Measurements from ENCODE around the gene XPR1. TPM values are rescaled to one million over a fixed set of nuclear protein-coding genes. Genes with fewer than 3 reads are reported as not detected.

Gene XPR1
- total RNA-seq, 2 experiments from 2014 or later: 17.6 to 21.9 TPM

DNA sequence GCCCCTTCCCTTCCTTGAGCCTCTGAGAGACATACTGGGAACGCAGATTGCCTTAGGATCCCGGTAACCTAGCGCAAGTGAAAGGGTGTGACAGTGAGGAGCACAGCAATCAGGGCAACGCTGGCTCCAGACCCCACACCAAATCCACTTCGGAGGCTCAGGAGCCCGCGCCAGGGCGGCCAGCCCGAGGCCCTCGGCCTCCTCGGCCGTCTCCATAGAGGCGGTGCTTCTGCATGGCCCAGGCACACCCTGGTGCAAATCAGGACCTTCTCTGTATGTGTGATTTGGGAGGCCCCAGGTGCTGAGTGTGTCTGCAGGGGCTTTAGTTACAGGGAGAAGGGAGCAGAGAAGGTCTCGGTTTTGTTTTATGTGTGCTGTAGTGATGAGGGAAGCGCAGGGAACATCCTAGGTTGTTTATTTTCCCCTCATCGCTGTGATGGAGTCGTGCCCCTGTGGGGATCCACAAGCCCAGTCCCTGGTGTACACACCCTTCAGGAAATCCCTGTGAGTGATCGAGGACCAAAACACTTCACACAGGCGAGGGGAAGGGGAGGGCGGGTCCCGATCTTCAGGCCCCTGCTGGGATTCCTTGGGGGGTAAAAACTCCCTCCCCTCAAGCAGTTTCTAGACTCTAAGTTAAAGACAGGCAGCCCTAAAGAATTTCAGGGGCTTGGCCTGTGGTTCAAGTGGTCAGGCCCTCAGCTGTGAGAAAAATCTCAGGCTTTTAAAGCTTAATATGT, 290.2 kb downstream of the XPR1 start:
- Mint-ChIP-seq H3K4me1 (no peaks in the 10 kb centered on the region), H3K27me3 (peaks cover 7% of the 10 kb centered on the region), H3K36me3 (no peaks in the 10 kb centered on the region), H3K4me3 (no peak overlapping the region), H3K9me3 (ENCODE audit: low read depth) (no peaks in the 10 kb centered on the region), H3K27ac (no peak overlapping the region)
- no peak for DNase-seq
- CTCF ChIA-PET: no interaction called here
- ATAC-seq: no peak

DNA sequence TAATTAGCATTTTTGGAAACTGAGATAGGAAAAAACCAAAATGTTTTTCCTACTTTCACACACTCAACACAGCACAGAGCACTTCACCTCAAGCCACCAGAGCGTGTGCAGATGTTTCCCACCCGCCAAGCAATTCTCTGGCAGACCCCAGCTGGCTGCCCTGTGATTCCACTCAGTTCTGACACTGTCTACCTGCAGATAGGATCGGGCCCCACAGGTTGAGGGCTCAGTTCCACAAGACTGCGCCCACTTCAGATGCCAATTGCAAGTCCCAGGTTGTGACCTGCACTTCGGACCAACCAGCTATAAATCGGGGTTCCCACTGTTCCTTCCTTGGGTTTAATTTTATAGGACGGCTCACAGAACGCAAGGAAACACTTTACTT, 290.8 kb downstream of the XPR1 start:
- peaks cover 7% of the 10 kb centered on the region for H3K27me3 Mint-ChIP-seq
- no peak overlapping the region for H3K27ac Mint-ChIP-seq
- CTCF ChIA-PET: interaction anchor here (1.0 kb wide), 1 partner anchor 22 kb away, joined by 4 read pairs; no protein-coding TSS in a partner anchor

DNA sequence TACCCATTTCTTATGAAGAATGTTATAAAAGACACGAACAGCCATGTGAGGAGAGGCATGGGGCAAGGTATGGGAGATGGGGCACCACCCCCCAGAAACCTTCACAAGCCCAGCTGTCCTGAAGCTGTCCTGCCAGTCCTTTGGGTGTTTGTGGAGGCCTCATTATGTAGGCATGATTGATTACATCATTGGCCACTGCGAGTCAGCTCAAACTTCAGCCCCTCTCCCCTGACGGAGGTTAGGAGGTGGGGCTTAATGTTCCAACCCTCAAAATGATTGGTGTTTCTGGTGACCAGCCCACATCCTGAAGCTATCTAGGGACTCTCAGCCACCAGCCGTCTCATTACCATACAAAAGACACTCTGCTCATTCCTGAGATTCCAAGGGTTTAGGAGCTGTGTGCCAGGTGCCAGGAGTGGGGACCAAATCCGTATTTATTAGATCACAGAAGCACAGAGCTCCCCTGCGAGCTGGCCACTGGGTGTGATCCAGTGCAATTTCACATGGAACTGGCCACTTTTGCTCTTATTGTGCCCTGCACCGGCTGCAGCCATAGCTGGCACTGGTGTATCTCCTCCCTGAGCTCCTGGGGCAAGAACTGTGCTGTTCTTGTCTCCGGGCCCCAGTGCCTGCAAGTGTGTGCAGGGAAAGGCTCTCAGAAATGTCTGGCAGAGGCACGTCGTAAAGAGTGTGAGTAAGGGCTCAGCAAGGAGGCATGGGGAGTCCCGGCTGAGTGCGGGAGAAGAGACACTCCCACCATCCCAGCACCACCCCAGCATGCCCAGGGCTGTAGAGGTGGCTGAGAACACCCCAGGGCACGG, 291.4 kb downstream of the XPR1 start:
- Mint-ChIP-seq H3K9me3 (ENCODE audit: low read depth) (no peaks in the 10 kb centered on the region), H3K4me3 (no peak overlapping the region), H3K36me3 (no peaks in the 10 kb centered on the region), H3K4me1 (no peaks in the 10 kb centered on the region), H3K27me3 (peaks cover 7% of the 10 kb centered on the region), H3K27ac (no peak overlapping the region)
- no peak for DNase-seq
- CTCF ChIA-PET: interaction anchor here (1.0 kb wide), 1 partner anchor 23 kb away, joined by 4 read pairs; no protein-coding TSS in a partner anchor
- ATAC-seq: no peak

More for the DNA sequence above, 290.8 kb downstream of the XPR1 start:
- no peaks in the 10 kb centered on the region for H3K9me3 Mint-ChIP-seq (ENCODE audit: low read depth)
- H3K4me3 Mint-ChIP-seq: no peak overlapping the region
- no peaks in the 10 kb centered on the region for H3K4me1 Mint-ChIP-seq
- DNase-seq (no peak), ATAC-seq (no peak)
- no peaks in the 10 kb centered on the region for H3K36me3 Mint-ChIP-seq

DNA sequence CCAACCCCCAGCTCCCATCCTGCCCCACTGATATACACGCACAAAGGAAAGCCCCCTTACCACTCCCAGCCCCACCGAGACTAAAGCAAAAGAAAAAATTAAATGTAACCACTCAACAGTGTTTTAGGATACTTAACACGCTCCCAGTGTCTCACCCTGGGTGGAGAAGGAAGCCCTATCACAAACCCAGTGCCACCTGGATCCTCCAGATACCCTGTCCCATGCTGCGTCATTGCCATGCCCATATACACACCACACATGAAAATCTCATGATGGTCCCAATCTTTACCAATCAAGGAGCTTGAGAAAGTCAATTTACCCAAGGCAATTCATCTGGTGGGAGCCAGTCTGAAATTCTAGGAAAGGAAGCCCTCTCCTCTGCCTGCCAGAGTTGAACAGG, 292.1 kb downstream of the XPR1 start:
- Mint-ChIP-seq H3K4me1 (no peaks in the 10 kb centered on the region), H3K4me3 (no peak overlapping the region), H3K9me3 (ENCODE audit: low read depth) (no peaks in the 10 kb centered on the region), H3K27ac (no peak overlapping the region), H3K27me3 (peaks cover 7% of the 10 kb centered on the region), H3K36me3 (no peaks in the 10 kb centered on the region)
- ATAC-seq (no peak), DNase-seq (no peak)
- CTCF ChIA-PET: no interaction called here

DNA sequence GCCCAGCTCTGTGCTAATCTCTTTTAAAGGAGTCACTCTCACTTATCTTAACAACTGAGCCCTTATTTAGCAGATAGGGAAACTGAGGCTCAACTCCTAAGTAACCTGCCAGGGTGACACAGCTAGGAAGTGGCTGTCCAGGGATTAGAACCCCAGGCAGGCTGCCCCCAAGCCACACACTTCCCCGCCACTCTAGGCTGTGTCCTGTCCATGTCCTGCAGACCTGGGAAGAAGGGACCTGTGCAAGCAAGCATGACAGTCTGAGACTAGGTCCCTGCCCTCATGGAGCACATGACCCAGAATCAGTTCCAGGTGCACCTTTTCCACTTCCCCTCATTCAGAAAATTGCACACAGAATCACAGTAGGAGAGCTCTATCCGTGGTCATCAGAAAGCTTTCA, 293.1 kb downstream of the XPR1 start:
- Mint-ChIP-seq H3K27me3 (peaks cover 7% of the 10 kb centered on the region), H3K4me3 (no peak overlapping the region), H3K27ac (no peak overlapping the region), H3K4me1 (no peaks in the 10 kb centered on the region), H3K36me3 (no peaks in the 10 kb centered on the region), H3K9me3 (ENCODE audit: low read depth) (no peaks in the 10 kb centered on the region)
- no peak for ATAC-seq
- no peak for DNase-seq
- CTCF ChIA-PET: interaction anchor here (1.3 to 1.4 kb wide), 2 partner anchors 43 to 217 kb away, joined by 4 to 5 read pairs; no protein-coding TSS in a partner anchor

DNA sequence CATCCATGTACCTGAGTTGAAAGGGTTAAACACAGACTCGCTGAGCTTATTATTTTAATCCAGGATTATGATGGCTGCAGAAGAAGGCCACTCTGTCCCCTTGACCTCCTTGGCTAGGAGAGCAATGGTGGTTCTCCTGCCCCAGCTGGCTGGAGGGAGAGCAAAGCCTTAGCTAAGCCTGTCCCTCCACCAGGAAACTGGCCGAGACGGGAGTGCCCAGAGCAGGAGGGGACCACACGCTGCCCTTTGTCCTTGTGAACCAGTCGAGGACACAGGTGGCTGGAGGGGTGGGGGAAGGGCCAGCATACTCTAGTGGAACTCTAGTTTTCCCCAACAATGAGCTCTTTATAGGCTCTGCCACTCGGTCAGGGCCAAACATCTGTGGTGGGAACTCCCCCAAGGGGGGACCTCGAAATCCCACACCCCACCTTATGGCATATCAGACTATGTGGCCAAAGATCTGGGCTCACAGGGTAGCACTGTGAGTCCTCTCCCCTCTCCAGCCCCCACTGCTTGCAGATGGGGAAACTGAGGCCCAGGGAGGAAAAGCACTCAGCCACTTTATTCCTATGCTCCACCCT, 293.7 kb downstream of the XPR1 start:
- ATAC-seq: no peak
- Mint-ChIP-seq H3K4me1 (no peaks in the 10 kb centered on the region), H3K4me3 (no peak overlapping the region), H3K36me3 (no peaks in the 10 kb centered on the region), H3K27me3 (peaks cover 7% of the 10 kb centered on the region), H3K9me3 (ENCODE audit: low read depth) (no peaks in the 10 kb centered on the region), H3K27ac (no peak overlapping the region)
- CTCF ChIA-PET: interaction anchor here (1.3 to 1.4 kb wide), 2 partner anchors 44 to 216 kb away, joined by 4 to 5 read pairs; no protein-coding TSS in a partner anchor
- no peak for DNase-seq

DNA sequence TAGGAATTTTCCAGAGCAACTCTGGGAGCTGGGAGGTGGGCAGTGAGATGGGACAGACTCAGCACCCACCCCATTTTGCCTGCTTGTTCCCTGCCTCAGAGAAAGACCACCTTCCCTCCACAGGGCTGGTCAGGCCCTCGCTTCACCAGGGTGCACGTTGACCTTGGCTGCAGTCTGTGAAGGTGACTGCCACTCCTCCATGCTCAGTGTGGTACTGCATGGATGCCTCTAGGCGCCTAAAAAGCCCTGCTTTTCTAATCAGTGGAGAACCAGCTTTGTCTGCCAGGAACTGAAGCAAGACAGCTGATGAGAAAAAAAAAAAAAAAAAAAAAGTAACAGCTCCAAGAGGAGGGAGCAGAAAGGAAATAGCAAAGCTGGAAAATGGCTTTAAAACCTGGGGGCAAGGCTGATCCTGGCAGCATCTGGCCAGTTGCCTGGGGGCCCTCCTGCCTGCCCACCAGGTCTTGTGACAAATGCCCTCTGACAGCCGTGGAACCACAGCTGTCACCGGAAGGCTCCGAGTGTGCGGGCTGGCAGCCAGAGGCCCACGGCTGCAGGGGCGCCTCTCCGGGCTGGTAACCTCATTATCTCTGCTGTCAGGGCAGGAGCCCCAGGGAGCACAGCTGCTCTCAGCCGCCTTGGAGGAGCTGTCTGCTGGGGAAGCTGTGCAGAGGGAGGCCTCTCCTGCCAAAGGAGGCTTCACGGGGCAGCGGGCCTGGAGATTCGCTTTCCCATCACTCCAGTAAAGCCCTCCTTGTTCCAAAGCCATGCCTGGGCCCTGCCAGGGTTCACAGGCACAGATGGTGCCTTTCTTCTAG, 294.6 kb downstream of the XPR1 start:
- ATAC-seq (no peak), DNase-seq (no peak)
- Mint-ChIP-seq H3K27ac (no peak overlapping the region), H3K36me3 (no peaks in the 10 kb centered on the region), H3K27me3 (peaks cover 7% of the 10 kb centered on the region), H3K4me1 (no peaks in the 10 kb centered on the region), H3K9me3 (ENCODE audit: low read depth) (no peaks in the 10 kb centered on the region), H3K4me3 (no peak overlapping the region)
- CTCF ChIA-PET: interaction anchor here (1.3 to 1.4 kb wide), 2 partner anchors 45 to 215 kb away, joined by 4 to 5 read pairs; no protein-coding TSS in a partner anchor

DNA sequence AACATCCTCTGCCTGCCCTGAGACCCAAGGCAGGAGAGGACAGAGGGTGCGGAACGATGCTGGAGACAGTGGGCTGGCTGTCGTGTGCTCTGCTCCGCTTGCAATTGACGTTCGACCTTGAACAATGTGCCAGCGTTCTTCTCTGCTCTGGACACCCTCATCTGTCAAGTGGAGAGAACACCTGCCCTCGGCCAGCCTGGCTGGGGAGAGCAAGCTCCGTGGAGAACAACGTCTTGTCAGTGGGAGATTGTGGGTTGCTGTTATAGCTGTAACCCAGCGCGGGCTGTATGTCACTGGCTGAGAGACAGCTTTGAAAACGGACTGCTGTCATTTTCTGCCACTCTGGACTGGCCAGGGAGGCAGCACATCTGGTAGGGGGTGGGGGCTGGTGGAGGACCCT, 295.5 kb downstream of the XPR1 start:
- H3K4me1 Mint-ChIP-seq: no peaks in the 10 kb centered on the region
- CTCF ChIA-PET: no interaction called here
- DNase-seq (no peak), ATAC-seq (no peak)
- no peaks in the 10 kb centered on the region for H3K9me3 Mint-ChIP-seq (ENCODE audit: low read depth)
- no peak overlapping the region for H3K27ac Mint-ChIP-seq
- no peaks in the 10 kb centered on the region for H3K36me3 Mint-ChIP-seq
- H3K4me3 Mint-ChIP-seq: no peak overlapping the region
- H3K27me3 Mint-ChIP-seq: peaks cover 7% of the 10 kb centered on the region

DNA sequence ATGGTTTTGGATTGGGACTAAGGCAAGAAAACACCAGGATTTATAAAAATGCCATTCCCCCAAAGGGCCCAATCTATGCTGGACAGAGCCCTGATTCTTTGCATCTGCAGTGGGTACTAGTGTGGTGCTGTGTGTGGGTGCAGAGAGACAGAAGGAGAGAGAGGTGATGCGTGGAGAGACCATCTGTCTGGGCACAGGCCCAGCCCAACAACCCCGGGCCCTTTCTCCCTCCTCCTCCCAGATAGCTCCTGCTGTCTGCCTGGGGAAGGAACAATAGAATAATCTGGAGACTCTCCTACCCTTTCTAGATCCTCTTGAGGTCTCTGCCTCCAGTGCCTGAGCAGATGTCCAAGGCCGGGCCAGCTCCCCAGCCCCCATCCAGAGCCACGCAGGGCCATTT, 296.0 kb downstream of the XPR1 start:
- CTCF ChIA-PET: no interaction called here
- Mint-ChIP-seq H3K36me3 (no peaks in the 10 kb centered on the region), H3K27ac (no peak overlapping the region), H3K9me3 (ENCODE audit: low read depth) (no peaks in the 10 kb centered on the region), H3K27me3 (peaks cover 7% of the 10 kb centered on the region), H3K4me3 (no peak overlapping the region), H3K4me1 (no peaks in the 10 kb centered on the region)
- ATAC-seq (no peak), DNase-seq (no peak)

DNA sequence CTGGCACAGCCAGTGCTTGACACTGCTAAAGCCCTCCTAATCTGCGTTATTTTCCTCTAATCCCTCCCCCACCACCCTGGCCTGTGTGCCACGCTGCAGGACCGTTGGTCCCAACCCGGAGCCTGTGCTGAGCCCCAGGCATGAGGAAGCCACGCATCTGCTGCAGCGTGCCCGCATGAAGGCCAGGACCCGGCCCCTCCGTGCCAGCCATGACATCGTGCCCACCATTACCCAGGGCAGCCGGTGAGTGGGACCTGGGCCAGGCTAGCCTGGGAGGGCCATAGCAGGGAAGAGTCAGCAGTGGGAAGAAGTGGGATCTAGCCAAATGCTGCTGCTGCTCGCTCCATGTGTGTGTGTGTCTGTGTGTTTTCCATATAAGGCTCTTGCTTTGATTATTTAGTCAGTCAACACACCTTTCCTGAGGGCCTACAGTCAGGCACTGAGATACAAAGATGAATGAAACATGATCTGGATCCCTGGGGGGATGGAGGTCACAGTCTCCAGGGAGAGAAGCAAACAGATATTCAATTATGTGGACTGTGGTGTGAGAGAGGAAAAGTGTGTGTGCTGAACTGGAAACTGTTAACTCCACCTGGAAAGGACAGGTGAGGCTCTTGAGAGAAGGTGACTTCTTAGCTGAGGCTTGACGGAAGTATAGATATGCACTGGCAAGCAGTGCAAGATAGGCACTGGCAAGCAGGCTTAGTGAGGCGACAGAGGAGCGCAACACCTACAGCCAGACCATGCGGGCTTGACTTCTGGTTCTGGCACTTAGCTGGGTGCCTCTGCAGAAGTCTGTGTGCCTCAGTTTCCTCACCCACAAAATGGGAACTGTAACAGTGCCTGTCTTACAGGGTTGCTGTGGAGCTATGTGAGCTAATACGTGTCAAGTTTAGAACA, 296.8 kb downstream of the XPR1 start:
- no peaks in the 10 kb centered on the region for H3K36me3 Mint-ChIP-seq
- no peak overlapping the region for H3K27ac Mint-ChIP-seq
- no peak for DNase-seq
- no peak overlapping the region for H3K4me3 Mint-ChIP-seq
- H3K4me1 Mint-ChIP-seq: no peaks in the 10 kb centered on the region
- H3K9me3 Mint-ChIP-seq (ENCODE audit: low read depth): no peaks in the 10 kb centered on the region
- no peak for ATAC-seq
- CTCF ChIA-PET: no interaction called here
- peaks cover 3% of the 10 kb centered on the region for H3K27me3 Mint-ChIP-seq

DNA sequence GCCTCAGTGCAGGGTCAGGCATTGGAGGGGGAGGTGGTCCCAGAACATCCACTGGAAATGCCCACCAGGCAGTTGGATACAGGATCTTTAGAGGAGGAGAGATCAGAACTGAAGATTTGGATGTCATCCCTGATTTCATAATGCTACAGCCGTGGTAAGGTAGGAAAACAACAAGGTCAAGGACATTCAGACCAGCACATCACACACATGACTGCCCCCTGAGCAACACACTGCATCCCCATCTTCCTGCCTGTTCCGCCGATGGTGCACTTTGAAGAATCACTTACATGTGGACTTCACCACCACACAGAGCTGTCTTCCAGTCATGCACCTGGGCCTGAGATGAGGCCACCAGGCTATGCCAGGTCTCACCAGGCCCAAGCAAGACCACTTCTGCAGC, 297.6 kb downstream of the XPR1 start:
- Mint-ChIP-seq H3K27ac (no peak overlapping the region), H3K4me1 (peaks cover under 1% of the 10 kb centered on the region), H3K4me3 (no peak overlapping the region), H3K9me3 (ENCODE audit: low read depth) (no peaks in the 10 kb centered on the region), H3K36me3 (no peaks in the 10 kb centered on the region), H3K27me3 (no peaks in the 10 kb centered on the region)
- no peak for DNase-seq
- CTCF ChIA-PET: no interaction called here
- ATAC-seq: no peak

DNA sequence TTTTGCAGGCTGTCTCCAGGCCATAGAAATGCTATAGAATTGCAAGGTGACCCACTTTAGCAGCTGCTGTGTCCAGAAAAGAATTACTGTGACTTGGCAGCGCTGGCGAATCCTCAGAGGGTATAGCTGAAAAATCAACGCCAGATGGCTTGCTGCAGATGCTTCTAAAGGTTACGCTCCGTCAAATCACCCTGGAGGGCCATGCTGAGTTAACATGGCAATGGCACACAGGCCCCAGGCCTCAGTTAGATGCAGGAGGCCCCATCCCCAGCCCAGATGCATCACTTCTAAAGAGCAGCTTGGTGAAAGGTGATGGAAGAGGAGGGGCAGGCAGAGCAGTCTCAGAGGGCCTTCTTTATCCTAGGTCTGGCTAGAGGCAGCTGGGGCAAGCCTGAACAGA, 298.9 kb downstream of the XPR1 start:
- ATAC-seq (no peak), DNase-seq (no peak)
- CTCF ChIA-PET: no interaction called here
- no peaks in the 10 kb centered on the region for H3K36me3 Mint-ChIP-seq
- no peaks in the 10 kb centered on the region for H3K27me3 Mint-ChIP-seq
- H3K4me3 Mint-ChIP-seq: no peak overlapping the region
- no peak overlapping the region for H3K27ac Mint-ChIP-seq
- no peaks in the 10 kb centered on the region for H3K9me3 Mint-ChIP-seq (ENCODE audit: low read depth)
- H3K4me1 Mint-ChIP-seq: peaks cover 4% of the 10 kb centered on the region
